ENCODE data around the gene IRGQ. TPM values are rescaled to one million over a fixed set of nuclear protein-coding genes. Genes with fewer than 3 reads are reported as not detected.

Gene IRGQ
- polyA plus RNA-seq, 1 donor from 2014 or later: 156 TPM

DNA sequence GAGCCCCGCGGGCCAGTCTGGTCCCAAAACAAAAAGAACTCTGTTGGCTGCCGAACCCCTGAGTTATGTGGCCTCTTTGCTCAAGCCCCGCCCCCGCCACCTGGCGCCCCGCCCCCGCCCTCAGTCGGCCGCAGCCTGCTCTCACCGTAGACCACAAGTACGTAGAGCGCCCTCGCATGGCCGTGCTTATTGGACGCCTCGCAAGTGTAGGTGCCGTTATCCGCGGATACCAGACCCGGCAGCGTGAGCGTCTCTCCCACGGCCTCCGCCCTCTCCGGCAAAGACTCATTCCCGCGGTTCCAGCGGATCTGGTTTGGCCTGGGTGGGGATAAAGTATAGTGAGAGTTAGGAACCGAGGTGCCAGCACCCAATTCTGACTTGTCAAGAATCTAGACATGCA, 29.0 kb upstream of the IRGQ start:
- H3K9me3 ChIP-seq (ENCODE audit: low read length): no peaks in the 10 kb centered on the region
- no peaks in the 10 kb centered on the region for H4K20me1 ChIP-seq (ENCODE audit: insufficient read depth)
- H3K27ac ChIP-seq (ENCODE audit: low read length): no peak overlapping the region
- no peak overlapping the region for H3K4me2 ChIP-seq (ENCODE audit: low read length)
- no peak overlapping the region for H3K9ac ChIP-seq (ENCODE audit: low read length)
- TF ChIP-seq SMC3 (conservative IDR thresholded peaks at IDR 0.05; ENCODE audit: poor library complexity): no peak
- H3K27me3 ChIP-seq (ENCODE audit: insufficient read depth, low read depth, low read length): no peaks in the 10 kb centered on the region
- peaks cover 17% of the 10 kb centered on the region for H3K79me2 ChIP-seq (replicated peaks; ENCODE audit: insufficient read depth, low read length)
- no peak overlapping the region for H2AFZ ChIP-seq (ENCODE audit: low read depth, low read length)
- no peaks in the 10 kb centered on the region for H3K9me2 ChIP-seq (ENCODE audit: insufficient read depth, low read length)
- no peak overlapping the region for H3K4me3 ChIP-seq (ENCODE audit: low read length)
- no peaks in the 10 kb centered on the region for H3K36me3 ChIP-seq (ENCODE audit: insufficient read depth, low read length)
- H3F3A ChIP-seq (ENCODE audit: insufficient read depth, low read length, poor library complexity, severe bottlenecking): peaks cover 9% of the 10 kb centered on the region

DNA sequence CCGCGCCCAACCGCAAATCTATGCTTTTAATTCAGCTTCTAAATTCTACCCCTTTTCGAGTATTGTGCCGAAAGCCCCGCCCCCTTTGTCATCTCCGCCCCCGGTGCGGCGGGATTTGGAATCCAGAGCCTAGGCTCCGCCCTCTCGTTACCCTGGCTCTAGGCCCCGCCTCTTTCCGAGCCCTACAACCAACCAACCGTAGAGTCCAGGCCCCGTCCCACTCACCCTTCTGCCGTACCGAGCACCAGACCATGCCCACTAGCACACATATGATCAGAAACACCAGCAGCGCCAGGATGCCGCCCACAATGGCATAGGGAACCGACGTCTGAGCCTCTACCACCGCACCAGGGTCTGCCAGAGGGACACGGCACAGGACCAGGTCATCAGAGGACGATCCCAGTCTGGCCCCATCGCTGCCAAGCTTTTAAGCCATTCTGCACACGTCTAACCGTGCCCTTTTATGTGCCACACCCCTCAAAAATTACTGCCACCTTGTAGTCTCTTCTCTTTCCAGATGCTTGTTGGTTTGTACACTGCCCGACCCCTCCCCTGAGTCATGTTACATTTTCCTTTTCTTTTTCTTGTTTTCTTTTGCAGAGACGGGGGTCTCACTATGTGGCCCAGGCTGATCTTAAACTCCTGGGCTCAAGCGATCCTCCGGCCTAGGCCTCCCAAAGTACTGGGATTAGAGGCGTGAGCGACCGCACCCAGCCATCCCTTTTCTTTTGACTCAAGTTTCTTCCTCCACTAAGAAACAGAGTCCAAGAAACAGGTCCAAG, 28.1 kb upstream of the IRGQ start:
- H3K36me3 ChIP-seq (ENCODE audit: insufficient read depth, low read length): no peaks in the 10 kb centered on the region
- no peak overlapping the region for H3K4me2 ChIP-seq (ENCODE audit: low read length)
- no peak overlapping the region for H3K27ac ChIP-seq (ENCODE audit: low read length)

DNA sequence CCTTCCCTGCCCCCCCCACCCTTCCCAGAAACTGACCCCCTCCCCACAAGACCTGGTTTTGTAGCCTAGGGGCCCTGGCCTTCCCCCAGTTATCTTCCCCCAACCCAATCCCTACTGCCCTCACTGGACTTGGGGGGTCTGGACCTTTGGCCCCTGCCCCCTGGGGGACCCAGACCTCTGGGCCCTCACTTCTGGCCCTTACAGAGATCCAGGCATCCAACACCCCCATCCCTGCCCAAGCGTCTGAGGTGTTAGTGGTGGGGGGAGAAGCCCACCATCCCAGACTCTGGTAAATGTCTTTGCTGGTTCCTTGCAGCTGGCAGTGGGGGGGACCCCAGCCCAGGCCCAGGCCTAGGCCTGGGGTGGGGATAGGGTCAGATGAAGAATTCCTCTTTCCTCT, 27.0 kb upstream of the IRGQ start:
- no peak overlapping the region for H3K27ac ChIP-seq (ENCODE audit: low read length)
- H3K79me2 ChIP-seq (replicated peaks; ENCODE audit: insufficient read depth, low read length): peaks cover 14% of the 10 kb centered on the region
- H2AFZ ChIP-seq (ENCODE audit: low read depth, low read length): no peak overlapping the region
- no peaks in the 10 kb centered on the region for H4K20me1 ChIP-seq (ENCODE audit: insufficient read depth)
- H3K9ac ChIP-seq (ENCODE audit: low read length): no peak overlapping the region
- peaks cover 9% of the 10 kb centered on the region for H3F3A ChIP-seq (ENCODE audit: insufficient read depth, low read length, poor library complexity, severe bottlenecking)
- no peaks in the 10 kb centered on the region for H3K36me3 ChIP-seq (ENCODE audit: insufficient read depth, low read length)
- no peaks in the 10 kb centered on the region for H3K27me3 ChIP-seq (ENCODE audit: insufficient read depth, low read depth, low read length)
- H3K4me2 ChIP-seq (ENCODE audit: low read length): no peak overlapping the region
- no peak overlapping the region for H3K4me3 ChIP-seq (ENCODE audit: low read length)
- no peaks in the 10 kb centered on the region for H3K9me3 ChIP-seq (ENCODE audit: low read length)
- H3K9me2 ChIP-seq (ENCODE audit: insufficient read depth, low read length): no peaks in the 10 kb centered on the region
- TF ChIP-seq EZH2 (IDR thresholded peaks at IDR 0.05; ENCODE audit: borderline replicate concordance, insufficient read depth, low read length, poor library complexity, severe bottlenecking) (no peak), RAD21 (conservative IDR thresholded peaks at IDR 0.05) (no peak), MXI1 (conservative IDR thresholded peaks at IDR 0.05; ENCODE audit: poor library complexity, severe bottlenecking) (no peak), POLR2AphosphoS5 (IDR thresholded peaks at IDR 0.05) (no peak), TAF1 (IDR thresholded peaks at IDR 0.05; ENCODE audit: low read depth) (no peak), SMC3 (conservative IDR thresholded peaks at IDR 0.05; ENCODE audit: poor library complexity) (no peak), EP300 (conservative IDR thresholded peaks at IDR 0.05; ENCODE audit: poor library complexity, severe bottlenecking) (no peak)
- TF ChIP-seq, protein P1, sequence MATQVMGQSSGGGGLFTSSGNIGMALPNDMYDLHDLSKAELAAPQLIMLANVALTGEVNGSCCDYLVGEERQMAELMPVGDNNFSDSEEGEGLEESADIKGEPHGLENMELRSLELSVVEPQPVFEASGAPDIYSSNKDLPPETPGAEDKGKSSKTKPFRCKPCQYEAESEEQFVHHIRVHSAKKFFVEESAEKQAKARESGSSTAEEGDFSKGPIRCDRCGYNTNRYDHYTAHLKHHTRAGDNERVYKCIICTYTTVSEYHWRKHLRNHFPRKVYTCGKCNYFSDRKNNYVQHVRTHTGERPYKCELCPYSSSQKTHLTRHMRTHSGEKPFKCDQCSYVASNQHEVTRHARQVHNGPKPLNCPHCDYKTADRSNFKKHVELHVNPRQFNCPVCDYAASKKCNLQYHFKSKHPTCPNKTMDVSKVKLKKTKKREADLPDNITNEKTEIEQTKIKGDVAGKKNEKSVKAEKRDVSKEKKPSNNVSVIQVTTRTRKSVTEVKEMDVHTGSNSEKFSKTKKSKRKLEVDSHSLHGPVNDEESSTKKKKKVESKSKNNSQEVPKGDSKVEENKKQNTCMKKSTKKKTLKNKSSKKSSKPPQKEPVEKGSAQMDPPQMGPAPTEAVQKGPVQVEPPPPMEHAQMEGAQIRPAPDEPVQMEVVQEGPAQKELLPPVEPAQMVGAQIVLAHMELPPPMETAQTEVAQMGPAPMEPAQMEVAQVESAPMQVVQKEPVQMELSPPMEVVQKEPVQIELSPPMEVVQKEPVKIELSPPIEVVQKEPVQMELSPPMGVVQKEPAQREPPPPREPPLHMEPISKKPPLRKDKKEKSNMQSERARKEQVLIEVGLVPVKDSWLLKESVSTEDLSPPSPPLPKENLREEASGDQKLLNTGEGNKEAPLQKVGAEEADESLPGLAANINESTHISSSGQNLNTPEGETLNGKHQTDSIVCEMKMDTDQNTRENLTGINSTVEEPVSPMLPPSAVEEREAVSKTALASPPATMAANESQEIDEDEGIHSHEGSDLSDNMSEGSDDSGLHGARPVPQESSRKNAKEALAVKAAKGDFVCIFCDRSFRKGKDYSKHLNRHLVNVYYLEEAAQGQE (IDR thresholded peaks at IDR 0.05; ENCODE audit: borderline replicate concordance): no peak
- TF ChIP-seq, protein P2, sequence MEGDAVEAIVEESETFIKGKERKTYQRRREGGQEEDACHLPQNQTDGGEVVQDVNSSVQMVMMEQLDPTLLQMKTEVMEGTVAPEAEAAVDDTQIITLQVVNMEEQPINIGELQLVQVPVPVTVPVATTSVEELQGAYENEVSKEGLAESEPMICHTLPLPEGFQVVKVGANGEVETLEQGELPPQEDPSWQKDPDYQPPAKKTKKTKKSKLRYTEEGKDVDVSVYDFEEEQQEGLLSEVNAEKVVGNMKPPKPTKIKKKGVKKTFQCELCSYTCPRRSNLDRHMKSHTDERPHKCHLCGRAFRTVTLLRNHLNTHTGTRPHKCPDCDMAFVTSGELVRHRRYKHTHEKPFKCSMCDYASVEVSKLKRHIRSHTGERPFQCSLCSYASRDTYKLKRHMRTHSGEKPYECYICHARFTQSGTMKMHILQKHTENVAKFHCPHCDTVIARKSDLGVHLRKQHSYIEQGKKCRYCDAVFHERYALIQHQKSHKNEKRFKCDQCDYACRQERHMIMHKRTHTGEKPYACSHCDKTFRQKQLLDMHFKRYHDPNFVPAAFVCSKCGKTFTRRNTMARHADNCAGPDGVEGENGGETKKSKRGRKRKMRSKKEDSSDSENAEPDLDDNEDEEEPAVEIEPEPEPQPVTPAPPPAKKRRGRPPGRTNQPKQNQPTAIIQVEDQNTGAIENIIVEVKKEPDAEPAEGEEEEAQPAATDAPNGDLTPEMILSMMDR (IDR thresholded peaks at IDR 0.05; ENCODE audit: poor library complexity, severe bottlenecking): no peak

More for the DNA sequence above, 28.1 kb upstream of the IRGQ start:
- Histone ChIP-seq H3K79me2 (replicated peaks; ENCODE audit: insufficient read depth, low read length) (peaks cover 11% of the 10 kb centered on the region), H3K27me3 (ENCODE audit: insufficient read depth, low read depth, low read length) (no peaks in the 10 kb centered on the region), H3K4me3 (ENCODE audit: low read length) (no peak overlapping the region), H3K9me3 (ENCODE audit: low read length) (no peaks in the 10 kb centered on the region), H3K9me2 (ENCODE audit: insufficient read depth, low read length) (no peaks in the 10 kb centered on the region), H4K20me1 (ENCODE audit: insufficient read depth) (no peaks in the 10 kb centered on the region), H2AFZ (ENCODE audit: low read depth, low read length) (no peak overlapping the region), H3K9ac (ENCODE audit: low read length) (no peak overlapping the region), H3F3A (ENCODE audit: insufficient read depth, low read length, poor library complexity, severe bottlenecking) (peaks cover 9% of the 10 kb centered on the region)
- TF ChIP-seq TAF1 (IDR thresholded peaks at IDR 0.05; ENCODE audit: low read depth) (no peak), SMC3 (conservative IDR thresholded peaks at IDR 0.05; ENCODE audit: poor library complexity) (no peak)
- TF ChIP-seq, protein P2 (IDR thresholded peaks at IDR 0.05; ENCODE audit: poor library complexity, severe bottlenecking): no peak
